Smooth muscle cell of the brain vasculature (primary cell): Measurements from ENCODE around the gene GPANK1.

Experiments
- DNase-seq: peaks from one replicate; pipeline ENCODE4 v3.0.0-alpha.2; 2012; ENCODE audit warnings: low read depth, low spot score

Gene GPANK1

DNA sequence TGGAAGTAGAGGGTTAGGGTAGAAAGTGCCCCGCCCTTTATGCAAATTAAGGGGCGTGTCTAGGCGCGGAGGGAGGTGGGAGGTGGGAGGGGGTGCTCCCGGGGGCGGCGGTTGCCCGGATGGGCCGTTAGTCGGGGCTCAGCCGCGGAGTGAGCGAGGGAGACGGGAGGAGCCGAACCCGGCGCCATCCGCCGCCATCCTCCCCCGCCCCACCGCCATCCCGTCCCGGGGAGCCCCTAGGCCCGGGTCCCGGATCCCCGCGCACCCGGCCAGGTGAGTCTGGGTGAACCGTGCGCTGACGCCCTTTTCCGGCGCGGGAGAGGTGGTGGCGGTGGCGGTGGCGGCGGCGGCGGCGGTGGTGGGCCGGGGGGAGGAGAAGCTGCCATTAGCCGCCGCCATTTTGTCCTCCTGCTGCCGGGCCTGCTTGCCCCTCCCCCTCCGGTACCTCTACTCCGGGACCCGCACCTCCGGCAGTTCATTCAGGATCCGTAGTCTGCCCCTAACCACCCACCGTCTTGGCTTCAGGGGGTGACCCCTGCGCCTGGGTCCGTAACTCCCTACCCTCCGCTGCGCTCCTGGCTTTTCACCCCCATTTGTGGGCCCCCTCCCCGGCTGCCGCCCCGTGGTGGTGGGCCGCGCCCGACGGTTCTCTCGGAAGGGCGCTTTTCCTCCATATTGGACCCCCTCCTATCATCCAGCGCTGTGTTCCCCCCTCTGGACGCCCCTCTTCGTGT, 44.0 kb downstream of the GPANK1 start, which contains the start of gene PRRC2A:
Gene PRRC2A, plus strand, starts transcription at position 130 of the 734 bp plus-strand sequence. CDS start 2,075 bp downstream, outside the sequence.
- DNase-seq: no peak

DNA sequence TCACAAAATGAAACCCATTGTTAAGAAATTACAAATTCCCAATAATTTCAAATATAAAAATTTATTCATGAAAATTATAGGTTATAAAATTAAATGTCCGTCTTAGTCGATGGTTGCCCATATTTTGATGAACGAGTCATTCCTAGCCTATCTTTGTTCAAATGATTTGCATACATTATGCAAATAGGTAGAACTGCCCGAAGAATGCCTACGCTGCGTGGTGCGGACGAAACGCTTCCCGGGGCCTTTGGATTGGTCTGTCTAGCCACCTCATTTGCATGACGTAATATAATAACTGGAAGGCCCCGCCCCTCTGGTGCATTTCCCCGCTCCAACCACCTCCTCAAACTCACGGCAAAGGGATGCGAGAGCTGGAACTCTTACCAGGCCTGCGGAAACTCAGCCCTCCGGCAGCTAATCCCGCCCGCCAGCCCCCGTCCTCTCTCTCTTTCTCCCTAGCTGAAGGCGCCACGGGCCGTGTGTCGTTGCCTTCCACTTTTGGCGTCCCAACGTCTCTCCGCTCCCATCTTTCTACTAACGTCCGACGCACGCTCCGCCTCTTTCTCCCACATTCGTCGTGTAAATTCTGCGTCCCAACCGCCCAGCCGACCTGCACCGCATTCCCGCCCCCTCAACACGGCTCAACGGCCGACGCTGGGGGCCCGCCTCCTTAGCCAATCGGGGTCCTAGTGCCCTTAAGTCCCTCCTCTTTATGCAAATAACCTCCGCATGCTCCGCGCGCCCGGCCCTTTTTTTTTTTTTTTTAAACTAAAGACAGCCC, 44.8 kb downstream of the GPANK1 start:
- DNase-seq: peak; percentile 99

DNA sequence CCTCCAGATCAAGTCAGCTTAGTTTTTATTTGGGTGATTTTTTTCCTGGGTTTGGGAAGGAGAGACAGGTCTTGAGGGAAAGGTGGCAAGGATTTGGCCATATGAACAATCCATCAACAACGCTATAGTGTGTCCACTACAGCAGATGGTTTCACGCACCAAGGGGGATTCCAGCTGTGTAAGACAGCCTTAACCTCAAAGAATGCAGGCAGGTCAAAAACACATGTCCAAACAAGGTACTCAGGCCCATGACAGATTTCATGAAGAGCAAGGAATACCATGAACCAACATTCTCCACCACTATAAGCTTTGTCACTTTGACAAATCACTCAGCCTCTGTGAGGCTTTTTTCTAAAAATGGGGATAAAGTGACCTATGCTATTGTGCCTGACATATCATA, 47.8 kb downstream of the GPANK1 start:
- DNase-seq: no peak

DNA sequence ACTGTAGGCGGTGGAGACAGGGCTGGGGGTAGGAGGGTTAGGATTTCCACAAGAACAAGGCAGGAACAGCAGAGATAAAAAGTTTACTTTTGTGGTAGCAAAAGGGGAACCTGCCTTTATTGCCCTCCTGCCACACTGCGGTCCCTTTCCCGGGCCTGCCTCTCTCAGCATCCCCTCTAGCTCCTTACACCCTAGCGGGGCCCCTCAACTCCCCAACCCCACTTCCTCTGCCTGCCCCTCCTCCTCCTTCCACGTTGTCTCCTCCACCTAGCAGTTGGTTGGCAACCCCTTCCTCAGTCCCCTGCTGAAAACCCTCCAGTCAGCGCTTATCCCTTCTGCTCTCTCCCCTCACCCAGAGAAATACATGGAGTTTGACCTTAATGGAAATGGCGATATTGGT, 49.0 kb downstream of the GPANK1 start:
- DNase-seq: no peak

DNA sequence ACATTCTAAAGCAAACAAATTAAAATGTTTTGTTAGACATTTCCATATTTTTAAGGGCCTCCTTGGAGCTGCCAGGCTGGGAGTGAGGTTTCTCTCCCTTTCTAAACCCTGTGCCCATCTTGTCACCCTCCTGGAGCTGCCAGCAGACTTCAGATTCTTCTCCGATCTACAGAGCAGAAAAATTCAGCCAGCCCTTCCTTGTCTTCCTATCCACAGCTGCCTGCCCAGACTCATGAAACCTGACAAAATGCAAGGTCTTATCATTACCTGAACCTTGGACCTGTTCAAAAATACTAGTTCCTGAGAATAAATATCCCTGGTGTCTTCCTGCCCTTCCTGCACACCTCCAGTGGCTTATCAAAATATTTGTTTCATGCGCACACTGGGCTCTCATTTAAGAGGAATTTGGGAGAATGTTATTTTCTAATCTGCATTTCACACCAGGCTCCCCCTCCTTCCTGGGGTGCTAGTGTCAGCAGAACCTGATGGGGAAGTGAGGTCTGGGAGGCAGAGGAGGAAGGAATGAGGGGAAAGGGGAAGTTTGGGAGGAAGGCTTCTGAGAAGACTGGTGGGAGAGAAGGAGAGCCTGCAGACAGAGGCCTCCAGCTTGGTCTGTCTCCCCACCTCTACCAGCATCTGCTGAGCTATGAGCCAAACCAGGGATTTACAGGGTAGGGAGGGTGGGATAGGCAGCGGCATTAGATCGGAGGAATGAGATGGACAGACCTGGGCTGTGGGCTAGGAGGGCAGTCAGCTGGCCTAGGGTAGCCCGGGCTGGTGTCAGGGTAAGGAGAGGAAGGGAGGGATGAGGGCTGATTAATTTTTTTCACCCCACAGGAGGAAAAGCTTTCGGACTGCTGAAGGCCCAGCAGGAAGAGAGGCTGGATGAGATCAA, 49.9 kb downstream of the GPANK1 start, which contains the start of gene AIF1:
Gene AIF1, plus strand, starts transcription at position 551 of the 895 bp plus-strand sequence. Its CDS starts 96 bp downstream, at position 647.
- no peak for DNase-seq

DNA sequence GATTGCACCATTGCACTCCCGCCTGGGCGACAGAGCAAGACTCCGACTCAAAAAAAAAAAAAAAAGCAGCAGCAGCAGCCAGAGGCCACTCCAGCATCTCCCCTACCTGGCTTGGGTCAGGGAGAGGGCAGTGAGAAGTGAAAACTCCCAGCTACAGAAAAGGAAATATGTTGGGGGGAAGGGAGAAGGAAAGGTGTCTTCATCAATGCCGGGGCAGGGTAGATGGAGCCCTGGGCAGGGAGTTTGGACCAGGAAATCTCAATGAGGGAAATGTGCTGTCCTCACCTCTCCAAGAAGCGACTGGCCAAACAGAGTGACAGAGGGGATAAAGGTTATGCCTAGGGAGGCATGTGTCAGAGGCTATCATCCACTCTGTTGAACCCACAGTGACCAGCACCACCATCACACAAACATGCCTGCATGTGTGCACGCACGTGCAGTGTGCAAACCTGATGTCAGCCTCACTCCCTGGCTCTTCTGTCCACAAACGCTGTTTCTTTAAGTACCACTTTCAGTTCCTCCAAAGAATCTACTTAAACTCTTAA, 50.6 kb downstream of the GPANK1 start:
- no peak for DNase-seq
